Measurements from ENCODE around the gene CLIC1. TPM values are rescaled to one million over a fixed set of nuclear protein-coding genes. Genes with fewer than 3 reads are reported as not detected.

The CLIC1 gene
- total and polyA plus RNA-seq, 10 of the 15 experiments (the other 5 are each of a cell fraction or from before 2014, with no cell fraction given): 446 to 1,266 (median 636) TPM

GRCh38 chr6:31776485-31776988 is 40.2 kb upstream of the CLIC1 start:
- WGBS (ENCODE audit: insufficient coverage, insufficient replicate concordance, low lambda C conversion rate, missing lambda C conversion rate): 28% methylated on average over 10 of the region's 14 CpGs
- H3K79me2 ChIP-seq (ENCODE audit: control insufficient read depth, insufficient read depth, low read length): no peaks in the 10 kb centered on the region
- peak overlapping the region; percentile 37; the same call in 1 of the 2 replicates for H3K27ac ChIP-seq (ENCODE audit: control insufficient read depth, insufficient read depth)
- H3K36me3 ChIP-seq (ENCODE audit: control insufficient read depth in 2 of 2, insufficient read depth in 2 of 2, low read length in 1 of 2): peaks cover 0 to 29% of the 10 kb centered on the region in 2 experiments; a peak in 3 of 4 replicates
- no peak for DNase-seq (ENCODE audit: low read depth, low spot score)
- no peaks in the 10 kb centered on the region for H3K27me3 ChIP-seq (replicated peaks in 1 of 2; ENCODE audit: control insufficient read depth in 2 of 2, insufficient read depth in 2 of 2, low read length in 1 of 2)
- no peak for FAIRE-seq
- BruUV-seq (replicated peaks): no TSS peak
- RAD21 ChIA-PET (ENCODE audit: unreplicated experiment): interaction anchor here (1.0 to 2.1 kb wide), 3 partner anchors 19 to 54 kb away, joined by 3 to 8 read pairs (median 7); partner anchors contain the start of gene VARS1
- CTCF ChIA-PET: interaction anchor here (1.9 to 9.2 kb wide), 2 partner anchors 12 to 42 kb away, joined by 6 to 208 read pairs; partner anchors contain the start of genes CLIC1, DDAH2 and MSH5
- SMC1A ChIA-PET (ENCODE audit: uncharacterized antibody, unreplicated experiment): no interaction called here
- ATAC-seq: peak; percentile 50
- H3K4me3 ChIP-seq: no peak overlapping the region
- intact Hi-C loops (cut with micrococcal nuclease; ENCODE audit: unreplicated experiment): loop anchor here (10.0 kb wide), 1 partner anchor 48 kb away; the partner anchor contains the start of gene HSPA1B
- in situ Hi-C loops (cut with MboI): no loop called here
- H3K4me2 ChIP-seq (ENCODE audit: control insufficient read depth, insufficient read depth): peak overlapping the region; percentile 62
- no peaks in the 10 kb centered on the region for H4K20me1 ChIP-seq (ENCODE audit: control insufficient read depth, insufficient read depth)
- POLR2A ChIA-PET: interaction anchor here (1.2 to 2.0 kb wide), 4 partner anchors 10 to 38 kb away, joined by 4 to 9 read pairs (median 6); no protein-coding TSS in a partner anchor
- no peak for TF ChIP-seq BCL3 (IDR thresholded peaks at IDR 0.05; ENCODE audit: borderline replicate concordance, insufficient read depth, low read depth, low read length, poor library complexity, severe bottlenecking)
- TF ChIP-seq IKZF2 (IDR thresholded peaks at IDR 0.05): no peak
- 0 out of 2 replicates have a peak, but pooled peaks have one; percentile 10 for TF ChIP-seq SMARCA5 (IDR thresholded peaks at IDR 0.05)
- no peak for TF ChIP-seq CEBPZ (IDR thresholded peaks at IDR 0.05; ENCODE audit: low read depth, low read length)
- TF ChIP-seq PAX8 (IDR thresholded peaks at IDR 0.05): no peak
- TF ChIP-seq BCLAF1 (IDR thresholded peaks at IDR 0.05): no peak
- no peak for TF ChIP-seq KDM1A (IDR thresholded peaks at IDR 0.05; ENCODE audit: borderline replicate concordance)
- H3K4me1 ChIP-seq (ENCODE audit: control insufficient read depth, insufficient read depth, low read length): peaks cover 18% of the 10 kb centered on the region
- H3K9me3 ChIP-seq (replicated peaks; ENCODE audit: control insufficient read depth, insufficient read depth, low read length): no peaks in the 10 kb centered on the region
- no peak overlapping the region; the same call in 1 of the 2 replicates for H2AFZ ChIP-seq (ENCODE audit: control insufficient read depth, low read depth, low read length)
- H3K9ac ChIP-seq (ENCODE audit: control insufficient read depth, insufficient read depth, low read length): 0 out of 2 replicates have a peak overlapping the region, but pooled peaks have one; percentile 15

Measured in GM12878 (cell line).